IMR-90 (cell line): ENCODE data around the gene KDELR3. TPM values are rescaled to one million over a fixed set of nuclear protein-coding genes. Genes with fewer than 3 reads are reported as not detected.

ENCODE experiments used
- ATAC-seq: fragments of 200-7000 bp; cut with Tn5 transposase; 2 replicates; pipeline ENCODE4 v1.9.1; 2020; ENCODE audit warnings: low read depth, mild to moderate bottlenecking, moderate library complexity
- BruUV-seq: library from RNA; stranded (reverse); fragments of 400-500 nt; replicated peaks from 2 replicates; lab custom pipeline; 2021; lab: Mats Ljungman, UMichigan
- CTCF ChIA-PET: fragments of 300-600 bp; formaldehyde crosslinking; extraction: SDS; loops from one replicate; lab custom pipeline; 2021; ENCODE audit warnings: antibody characterized with exemption; lab: Yijun Ruan, JAX
- POLR2A ChIA-PET: fragments of 300-600 bp; sonication (Branson Sonifier 250); formaldehyde crosslinking; loops from one replicate; lab custom pipeline; 2022; ENCODE audit warnings: antibody characterized with exemption; ENCODE audit not compliant: unreplicated experiment; lab: Charles Lee
- DNase-seq: peaks from one replicate; pipeline ENCODE4 v3.0.0; 2013
- H2AFZ ChIP-seq: replicated peaks from 2 replicates; pipeline ENCODE3; 2013; ENCODE audit warnings: low read length, mild to moderate bottlenecking; ENCODE audit not compliant: poor library complexity
- H2AK5ac ChIP-seq: 2 replicates; pipeline ENCODE4 v1.6.1; 2013; ENCODE audit warnings: low read depth, low read length, inconsistent platforms
- H2AK9ac ChIP-seq: replicated peaks from 2 replicates; pipeline ENCODE3; 2013; ENCODE audit warnings: mild to moderate bottlenecking, low read depth, low read length, moderate library complexity; ENCODE audit not compliant: poor library complexity
- H2BK120ac ChIP-seq: 2 replicates; pipeline ENCODE4 v1.6.1; 2013; ENCODE audit warnings: low read depth, low read length, inconsistent platforms
- H2BK15ac ChIP-seq: 3 replicates; pipeline ENCODE4 v1.6.1; 2013; ENCODE audit warnings: low read depth, low read length, inconsistent platforms
- H2BK20ac ChIP-seq: 2 replicates; pipeline ENCODE4 v1.6.1; 2013; ENCODE audit warnings: low read depth, mild to moderate bottlenecking, inconsistent platforms, low read length, moderate library complexity
- H2BK5ac ChIP-seq: 2 replicates; pipeline ENCODE4 v1.6.1; 2013; ENCODE audit warnings: mild to moderate bottlenecking, low read depth, low read length, inconsistent platforms; ENCODE audit not compliant: poor library complexity, severe bottlenecking
- H3K14ac ChIP-seq: replicated peaks from 2 replicates; pipeline ENCODE4 v1.6.1; 2013; ENCODE audit warnings: low read depth, low read length, inconsistent platforms
- H3K18ac ChIP-seq: 2 replicates; pipeline ENCODE4 v1.6.1; 2013; ENCODE audit warnings: low read depth, low read length, control low read depth
- H3K23ac ChIP-seq: 2 replicates; pipeline ENCODE4 v1.6.1; 2013; ENCODE audit warnings: low read depth, low read length, inconsistent platforms
- H3K27ac ChIP-seq: 2 replicates; pipeline ENCODE4 v1.5.1; 2013; ENCODE audit warnings: mild to moderate bottlenecking, control low read depth, low read length; ENCODE audit not compliant: insufficient read depth
- H3K27me3 ChIP-seq: 2 replicates; pipeline ENCODE4 v1.6.1; 2013; ENCODE audit warnings: low read length; ENCODE audit not compliant: control insufficient read depth, insufficient read depth
- H3K36me3 ChIP-seq: 2 replicates; pipeline ENCODE4 v1.6.1; 2013; ENCODE audit warnings: low read length, mixed read lengths; ENCODE audit not compliant: control insufficient read depth, insufficient read depth
- H3K4ac ChIP-seq: 2 replicates; pipeline ENCODE4 v1.6.1; 2013; ENCODE audit warnings: low read depth, low read length, inconsistent platforms
- H3K4me1 ChIP-seq: 2 replicates; pipeline ENCODE4 v1.6.1; 2013; ENCODE audit warnings: low read length, mixed read lengths; ENCODE audit not compliant: control insufficient read depth, insufficient read depth
- H3K4me2 ChIP-seq: 2 replicates; pipeline ENCODE4 v1.6.1; 2013; ENCODE audit warnings: low read depth, mild to moderate bottlenecking, control low read depth, low read length, moderate library complexity
- H3K4me3 ChIP-seq: 2 replicates; pipeline ENCODE4 v1.5.1; 2013; ENCODE audit warnings: low read depth, mild to moderate bottlenecking, control low read depth, low read length, moderate library complexity; ENCODE audit not compliant: insufficient read depth
- H3K56ac ChIP-seq: 2 replicates; pipeline ENCODE4 v1.6.1; 2013; ENCODE audit warnings: low read length, inconsistent platforms; ENCODE audit not compliant: insufficient read depth; ENCODE audit errors: extremely low read depth
- H3K79me1 ChIP-seq, 2 experiments: 2 replicates each; pipeline ENCODE4 v1.6.1; 2013; ENCODE audit warnings: low read length in 2 of 2, inconsistent platforms in 1 of 2, low read depth in 1 of 2
- H3K9ac ChIP-seq: 2 replicates; pipeline ENCODE4 v1.6.1; 2013; ENCODE audit warnings: low read depth, low read length, control low read depth
- H3K9me1 ChIP-seq: 2 replicates; pipeline ENCODE4 v1.6.1; 2013; ENCODE audit warnings: low read length, inconsistent platforms; ENCODE audit not compliant: insufficient read depth
- H3K9me3 ChIP-seq: 2 replicates; pipeline ENCODE4 v1.6.1; 2013; ENCODE audit warnings: low read length; ENCODE audit not compliant: control insufficient read depth, insufficient read depth
- H4K20me1 ChIP-seq: 2 replicates; pipeline ENCODE4 v1.6.1; 2013; ENCODE audit warnings: low read length, inconsistent platforms; ENCODE audit not compliant: insufficient read depth
- H4K5ac ChIP-seq: 2 replicates; pipeline ENCODE4 v1.6.1; 2013; ENCODE audit warnings: mild to moderate bottlenecking, low read depth, low read length, control low read depth
- H4K8ac ChIP-seq, 2 experiments: 2 replicates each; pipeline ENCODE4 v1.6.1; 2013; ENCODE audit warnings: low read depth in 2 of 2, low read length in 2 of 2, control low read depth in 1 of 2, inconsistent platforms in 1 of 2
- H4K91ac ChIP-seq: 2 replicates; pipeline ENCODE4 v1.6.1; 2013; ENCODE audit warnings: low read depth, low read length, inconsistent platforms; ENCODE audit not compliant: insufficient read depth
- CEBPB ChIP-seq: IDR thresholded peaks from 2 replicates; pipeline ENCODE4 v1.6.1; 2012; ENCODE audit warnings: low read depth, low read length, improper control_type of control experiment
- ELK1 ChIP-seq: fragments of 150-350 bp; IDR thresholded peaks from 2 replicates; pipeline ENCODE4 v1.6.1; 2016; ENCODE audit warnings: low read depth, mild to moderate bottlenecking, low read length, moderate library complexity, borderline replicate concordance
- MAFK ChIP-seq: IDR thresholded peaks from 2 replicates; pipeline ENCODE4 v1.6.1; 2012; ENCODE audit warnings: low read depth, low read length, improper control_type of control experiment
- POLR2A ChIP-seq: IDR thresholded peaks from 2 replicates; pipeline ENCODE4 v1.6.1; 2012; ENCODE audit warnings: mild to moderate bottlenecking, low read depth, low read length
- RAD21 ChIP-seq: IDR thresholded peaks from 2 replicates; pipeline ENCODE4 v1.6.1; 2012; ENCODE audit warnings: low read length, improper control_type of control experiment
- WGBS, 2 experiments: methylation state at CpG; one replicate each; pipeline versions ENCODE4 v1.1.5 to v1.1.7; 2013; ENCODE audit warnings: missing lambda C conversion rate in 2 of 2; ENCODE audit not compliant: insufficient read length in 1 of 2; ENCODE audit errors: extremely low coverage in 2 of 2; 5-methylcytosine and 5-hydroxymethylcytosine counted together
- dilution Hi-C: fragments of 300-500 bp; cut with HindIII; formaldehyde crosslinking; loops from one replicate; pipeline ENCODE4 v1.14.3; 2018; ENCODE audit warnings: low sequenced_read_pairs; ENCODE audit not compliant: unreplicated experiment
- in situ Hi-C: fragments of 300-500 bp; cut with MboI; formaldehyde crosslinking; loops from 3 replicates; pipeline ENCODE4 v1.14.3; 2019; ENCODE audit warnings: low sequenced_read_pairs, inconsistent platforms, mixed read lengths
- intact Hi-C: fragments of 100-400 bp; cut with micrococcal nuclease; formaldehyde crosslinking; loops from 2 replicates; pipeline ENCODE4 v1.10.0; 2022
- polyA plus RNA-seq, 3 experiments: library from polyadenylated mRNA; depleted of rRNA; stranded (reverse); fragments of >200 nt; gene quantifications; 2 replicates each; pipeline ENCODE4 v1.2.3, GENCODE V29; 2012; ENCODE audit warnings: low replicate concordance in 1 of 3
- total RNA-seq: library from RNA; depleted of rRNA; stranded (reverse); fragments of >200 nt; gene quantifications from 2 replicates; pipeline ENCODE4 v1.2.3, GENCODE V29; 2012

Gene KDELR3
- total and polyA plus RNA-seq, 2 of the 4 experiments (the other 2 are of a cell fraction): 129 to 224 TPM

- POLR2A ChIA-PET: interaction anchor here (0.7 kb wide), 1 partner anchor 17 kb away, joined by 21 read pairs; no protein-coding TSS in a partner anchor
- Histone ChIP-seq H3K23ac (no peak overlapping the region), H3K18ac (no peak overlapping the region), H2AFZ (no peak overlapping the region), H3K4me3 (no peak overlapping the region), H3K27me3 (no peaks in the 10 kb centered on the region), H4K5ac (no peak overlapping the region), H3K9me3 (no peaks in the 10 kb centered on the region), H3K27ac (no peak overlapping the region), H3K79me1 (peaks cover 50 to 79% of the 10 kb centered on the region in 2 experiments), H4K91ac (no peak overlapping the region), H2BK20ac (no peak overlapping the region), H3K4ac (no peak overlapping the region), H2BK5ac (no peak overlapping the region), H3K14ac (no peak overlapping the region), H3K9me1 (peaks cover 22% of the 10 kb centered on the region), H2AK9ac (no peak overlapping the region), H3K4me2 (no peak overlapping the region), H3K4me1 (peaks cover 22% of the 10 kb centered on the region), H4K20me1 (peaks cover 89% of the 10 kb centered on the region), H3K9ac (no peak overlapping the region), H2BK15ac (no peak overlapping the region), H2BK120ac (no peak overlapping the region), H4K8ac (no peak overlapping the region), H2AK5ac (no peak overlapping the region), H3K56ac (no peak overlapping the region), H3K36me3 (peaks cover 73% of the 10 kb centered on the region)
- WGBS, 2 experiments: 85% methylated on average over 2 of the region's 5 CpGs; no CpG with 5 or more reads in 1 of the 2 experiments
- in situ Hi-C loops (no loop called here), dilution Hi-C loops (no loop called here), intact Hi-C loops (no loop called here)
- ATAC-seq (no peak; the same call in 1 of the 2 replicates), DNase-seq (no peak)
- TF ChIP-seq POLR2A (no peak), CEBPB (no peak), ELK1 (no peak), RAD21 (no peak), MAFK (no peak)
- TSS peak; percentile 5 for BruUV-seq
- CTCF ChIA-PET: no interaction called here
Measured at GRCh38 chr22:38485783-38486182, 17.9 kb downstream of the KDELR3 start.
